T-cell (primary cell): ENCODE measurements around the gene LHPP. TPM values are rescaled to one million over a fixed set of nuclear protein-coding genes. Genes with fewer than 3 reads are reported as not detected.

Experiments
- ATAC-seq, 4 experiments: fragments of 200-7000 bp in 3 of 4; fragments of 150-1000 bp in 1 of 4; cut with Tn5 transposase; replicated peaks in 1 of 4; 1 replicate in 3 of 4; 2 replicates in 1 of 4; pipeline ENCODE4 v1.10.0; 2021; ENCODE audit warnings: moderate library complexity in 3 of 4, mild to moderate bottlenecking in 2 of 4, moderate number of reproducible peaks in 1 of 4
- CTCF ChIA-PET, 2 donors: fragments of 300-600 bp; sonication (Branson Sonifier 250); formaldehyde crosslinking; loops; one replicate each; lab custom pipeline; 2022; ENCODE audit warnings: antibody characterized with exemption in 2 of 2; lab: Charles Lee
- POLR2A ChIA-PET, 2 donors: fragments of 300-600 bp; sonication (Branson Sonifier 250); formaldehyde crosslinking; loops; one replicate each; lab custom pipeline; 2022; ENCODE audit warnings: antibody characterized with exemption in 2 of 2; lab: Charles Lee
- DNase-seq, 35 experiments: peaks; one replicate each; pipeline versions ENCODE4 v3.0.0 to v3.0.0-alpha.2; 2013 to 2023
- H3K27ac ChIP-seq: one replicate; pipeline ENCODE4 v1.5.1; 2013; ENCODE audit warnings: low read length
- H3K27me3 ChIP-seq, 2 experiments: replicated peaks in 1 of 2; 1 replicate in 1 of 2; 2 replicates in 1 of 2; pipeline versions ENCODE4 v1.6.1 to v1.7.0; 2013; ENCODE audit warnings: low read length in 1 of 2, mixed read lengths in 1 of 2; ENCODE audit not compliant: control insufficient read depth in 2 of 2, insufficient read depth in 2 of 2; ENCODE audit errors: extremely low read depth in 1 of 2
- H3K36me3 ChIP-seq, 2 donors: 1 replicate in 1 of 2; 2 replicates in 1 of 2; pipeline versions ENCODE4 v1.6.1 to v1.7.0; 2013; ENCODE audit warnings: low read length in 1 of 2; ENCODE audit not compliant: control insufficient read depth in 2 of 2, insufficient read depth in 1 of 2; ENCODE audit errors: extremely low read depth in 1 of 2
- H3K4me1 ChIP-seq, 2 experiments: 1 replicate in 1 of 2; 2 replicates in 1 of 2; pipeline versions ENCODE4 v1.6.1 to v1.7.0; 2013; ENCODE audit warnings: low read length in 2 of 2, mixed read lengths in 1 of 2; ENCODE audit not compliant: insufficient read depth in 2 of 2, control insufficient read depth in 1 of 2; ENCODE audit errors: extremely low read depth in 1 of 2
- H3K4me3 ChIP-seq, 2 donors: 1 replicate in 1 of 2; 2 replicates in 1 of 2; pipeline versions ENCODE4 v1.5.1 to v1.7.0; 2013; ENCODE audit warnings: mild to moderate bottlenecking in 2 of 2, low read length in 1 of 2, moderate library complexity in 1 of 2; ENCODE audit not compliant: control insufficient read depth in 1 of 2; ENCODE audit errors: extremely low read depth in 1 of 2
- H3K9me3 ChIP-seq: 2 replicates; pipeline ENCODE4 v1.7.0; 2013
- H3K27ac Mint-ChIP-seq, 2 donors: one replicate each; pipeline ENCODE4 v1.8.0; 2020 to 2021; ENCODE audit warnings: mild to moderate bottlenecking in 2 of 2, mixed read lengths in 2 of 2
- H3K27me3 Mint-ChIP-seq, 2 donors: one replicate each; pipeline ENCODE4 v1.8.0; 2021 to 2022; ENCODE audit warnings: mixed read lengths in 2 of 2
- H3K36me3 Mint-ChIP-seq: one replicate; pipeline ENCODE4 v1.8.0; 2021; ENCODE audit warnings: mixed read lengths
- H3K4me1 Mint-ChIP-seq, 3 donors: one replicate each; pipeline ENCODE4 v1.8.0; 2020 to 2022; ENCODE audit warnings: mixed read lengths in 3 of 3, mild to moderate bottlenecking in 1 of 3
- H3K4me3 Mint-ChIP-seq, 3 donors: one replicate each; pipeline ENCODE4 v1.8.0; 2020 to 2022; ENCODE audit warnings: mild to moderate bottlenecking in 3 of 3, mixed read lengths in 3 of 3, moderate library complexity in 3 of 3
- H3K9me3 Mint-ChIP-seq, 3 donors: one replicate each; pipeline ENCODE4 v1.8.0; 2020 to 2022; ENCODE audit warnings: mixed read lengths in 3 of 3
- WGBS: methylation state at CpG from one replicate; pipeline ENCODE4 v1.1.5; 2013; ENCODE audit warnings: missing lambda C conversion rate; ENCODE audit not compliant: insufficient coverage; 5-methylcytosine and 5-hydroxymethylcytosine counted together
- total RNA-seq, 35 experiments: library from RNA in 6 of 35; stranded (reverse) in 6 of 35; fragments of 120-200 nt in 1 of 35; gene quantifications; one replicate each; pipeline versions ENCODE4 v1.2.1 to v1.2.4 and lab custom pipeline; 2013 to 2026

The LHPP gene
- total RNA-seq, 5 donors from 2014 or later (not counting 1 experiment from before 2014, with no cell fraction given): 13.2 to 27.4 (median 22.3) TPM

GRCh38 chr10:124649214-124649613, 187.6 kb downstream of the LHPP start:
- H3K36me3 Mint-ChIP-seq: peaks cover 3% of the 10 kb centered on the region
- ATAC-seq: no peak
- Histone ChIP-seq H3K4me3 (no peak overlapping the region), H3K27me3 (no peaks in the 10 kb centered on the region), H3K36me3 (peaks cover 0 to 7% of the 10 kb centered on the region in 2 donors), H3K27ac (peak overlapping the region; percentile 92), H3K4me1 (peaks cover 53 to 100% of the 10 kb centered on the region in 2 experiments), H3K9me3 (no peaks in the 10 kb centered on the region)
- H3K27ac Mint-ChIP-seq: peak overlapping the region; percentile 98 to 99
- no peaks in the 10 kb centered on the region for H3K27me3 Mint-ChIP-seq
- peak overlapping the region in 2 of 3 donors; percentile 69 to 79 for H3K4me3 Mint-ChIP-seq
- ChIA-PET CTCF (interaction anchor here (0.5 to 4.4 kb wide), 9 partner anchors 9 to 232 kb away, joined by 3 to 56 read pairs (median 3); no protein-coding TSS in a partner anchor), POLR2A (interaction anchor here (0.5 to 1.4 kb wide), 2 partner anchors 8 to 148 kb away, joined by 4 to 5 read pairs; no protein-coding TSS in a partner anchor)
- H3K9me3 Mint-ChIP-seq: no peaks in the 10 kb centered on the region
- H3K4me1 Mint-ChIP-seq: peaks cover 91 to 99% (median 96%) of the 10 kb centered on the region in 3 donors
- WGBS: 67% methylated on average over 4 of the region's 5 CpGs
- DNase-seq: no peak

DNA sequence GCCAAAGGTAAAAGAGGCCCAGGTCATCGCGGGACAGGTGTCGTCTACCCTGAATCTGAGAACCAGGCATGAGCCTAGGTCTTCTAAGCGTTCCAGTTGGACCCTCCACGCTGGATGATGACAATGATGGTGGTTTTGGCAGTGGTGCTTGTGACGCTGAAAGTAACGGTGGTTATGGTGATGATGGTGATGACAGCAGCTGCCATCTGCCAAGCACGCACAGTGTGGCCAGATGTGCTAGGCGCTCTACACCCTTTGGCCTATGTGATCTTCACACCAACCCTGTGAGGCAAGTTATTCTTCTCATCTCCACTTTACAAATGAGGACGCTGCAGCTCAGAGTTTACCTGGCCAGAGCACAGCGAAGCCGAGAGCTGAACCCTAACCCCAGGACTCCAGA, 188.6 kb downstream of the LHPP start:
- CTCF ChIA-PET: interaction anchor here in 1 of 2 donors (0.7 to 4.4 kb wide), 5 partner anchors 9 to 91 kb away, joined by 3 to 56 read pairs (median 5); no protein-coding TSS in a partner anchor

DNA sequence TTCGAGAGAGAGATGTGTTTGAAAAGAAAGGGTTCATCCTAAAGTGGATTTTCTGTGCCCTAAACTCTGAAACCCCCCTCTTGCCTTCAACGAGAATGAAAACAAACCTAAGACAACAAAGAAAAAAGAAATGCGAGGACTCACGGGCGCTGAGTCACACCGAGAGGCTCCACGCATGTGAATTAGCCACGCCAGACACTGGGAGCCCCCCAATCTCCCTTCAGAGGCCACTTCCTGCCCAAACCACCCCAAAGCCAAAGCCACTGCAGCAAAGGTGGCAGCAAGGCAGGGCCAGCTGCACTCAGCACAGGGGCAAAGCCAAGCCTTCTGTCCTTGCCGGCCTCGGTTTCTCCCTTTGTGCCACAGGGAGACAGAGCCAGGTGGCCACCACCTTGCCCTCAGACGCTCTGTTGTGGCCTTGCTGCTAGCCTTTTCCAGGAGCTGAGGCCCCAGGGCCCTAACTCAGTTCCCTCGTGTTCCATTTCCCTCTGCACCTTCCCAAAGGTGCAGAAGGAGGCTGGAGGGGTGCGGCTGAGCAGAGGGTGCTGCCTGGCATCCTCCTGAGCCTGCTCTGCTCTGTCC, 189.3 kb downstream of the LHPP start:
- H3K27me3 Mint-ChIP-seq: no peaks in the 10 kb centered on the region
- H3K9me3 Mint-ChIP-seq: no peaks in the 10 kb centered on the region
- ATAC-seq (peak; percentile 62 to 72 (median 64)), DNase-seq (peak in 34 of 35 experiments; percentile 50 to 83 (median 69))
- Histone ChIP-seq H3K36me3 (peaks cover 0 to 7% of the 10 kb centered on the region in 2 donors), H3K27ac (peak overlapping the region; percentile 92), H3K4me3 (peak overlapping the region; percentile 19 to 25), H3K27me3 (no peaks in the 10 kb centered on the region), H3K4me1 (peaks cover 62 to 100% of the 10 kb centered on the region in 2 experiments), H3K9me3 (no peaks in the 10 kb centered on the region)
- peaks cover 7% of the 10 kb centered on the region for H3K36me3 Mint-ChIP-seq
- H3K4me1 Mint-ChIP-seq: peaks cover 90 to 99% (median 96%) of the 10 kb centered on the region in 3 donors
- peak overlapping the region; percentile 98 to 99 for H3K27ac Mint-ChIP-seq
- H3K4me3 Mint-ChIP-seq: peak overlapping the region; percentile 54 to 79 (median 69)
- 4% methylated on average over 9 of the region's 13 CpGs for WGBS
- POLR2A ChIA-PET: no interaction called here
- CTCF ChIA-PET: interaction anchor here in 1 of 2 donors (1.2 to 4.4 kb wide), 4 partner anchors 8 to 90 kb away, joined by 4 to 56 read pairs (median 5); no protein-coding TSS in a partner anchor

More for the DNA sequence above, 188.6 kb downstream of the LHPP start:
- H3K9me3 ChIP-seq: no peaks in the 10 kb centered on the region
- Mint-ChIP-seq H3K9me3 (no peaks in the 10 kb centered on the region), H3K36me3 (peaks cover 3% of the 10 kb centered on the region), H3K27ac (peak overlapping the region; percentile 98 to 99), H3K4me1 (peaks cover 90 to 99% (median 96%) of the 10 kb centered on the region in 3 donors), H3K27me3 (no peaks in the 10 kb centered on the region), H3K4me3 (peak overlapping the region; percentile 54 to 79 (median 69))
- peaks cover 0 to 7% of the 10 kb centered on the region in 2 donors for H3K36me3 ChIP-seq
- no peak overlapping the region for H3K4me3 ChIP-seq
- peaks cover 61 to 100% of the 10 kb centered on the region in 2 experiments for H3K4me1 ChIP-seq
- H3K27ac ChIP-seq: peak overlapping the region; percentile 92
- 59% methylated on average over 5 of the region's 12 CpGs for WGBS
- ATAC-seq (peak in 1 of 4 experiments; percentile 29), DNase-seq (peak in 25 of 35 experiments; percentile 26 to 77 (median 45))
- no peaks in the 10 kb centered on the region for H3K27me3 ChIP-seq
- POLR2A ChIA-PET: interaction anchor here in 1 of 2 donors (0.7 to 1.0 kb wide), 2 partner anchors 91 to 92 kb away, joined by 3 read pairs; no protein-coding TSS in a partner anchor

DNA sequence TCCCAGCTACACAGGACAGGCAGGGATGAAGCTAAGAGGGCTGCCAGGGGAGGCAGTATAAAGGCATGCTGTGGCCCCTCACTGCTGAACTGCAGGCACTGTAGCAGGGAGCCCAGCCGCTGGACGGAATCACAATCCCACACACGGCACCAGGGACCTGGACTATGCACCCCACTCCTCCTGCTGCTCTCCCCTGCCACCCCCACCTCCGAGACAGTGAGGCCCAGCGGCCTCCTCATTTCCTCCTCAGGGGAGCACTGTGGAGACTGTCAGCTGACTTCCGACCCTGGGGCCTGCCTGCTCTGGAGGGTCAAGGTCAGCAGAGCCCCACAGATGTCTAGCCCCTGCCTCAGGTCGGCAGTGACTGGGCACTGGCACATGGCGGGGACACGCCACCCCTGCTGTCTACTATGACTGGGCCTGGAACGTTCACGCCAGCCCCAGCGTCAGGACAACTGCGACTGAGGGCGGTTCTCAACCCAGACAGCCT, 189.8 kb downstream of the LHPP start:
- Mint-ChIP-seq H3K4me1 (peaks cover 90 to 99% (median 95%) of the 10 kb centered on the region in 3 donors), H3K27me3 (no peaks in the 10 kb centered on the region), H3K9me3 (no peaks in the 10 kb centered on the region), H3K4me3 (peak overlapping the region in 1 of 3 donors; percentile 79), H3K36me3 (peaks cover 9% of the 10 kb centered on the region), H3K27ac (peak overlapping the region; percentile 98 to 99)
- H3K27ac ChIP-seq: peak overlapping the region; percentile 92
- no peaks in the 10 kb centered on the region for H3K27me3 ChIP-seq
- no peaks in the 10 kb centered on the region for H3K9me3 ChIP-seq
- ATAC-seq: peak in 3 of 4 experiments; percentile 11 to 15 (median 14)
- peaks cover 0 to 10% of the 10 kb centered on the region in 2 donors for H3K36me3 ChIP-seq
- peaks cover 59 to 100% of the 10 kb centered on the region in 2 experiments for H3K4me1 ChIP-seq
- peak in 1 of 35 experiments; percentile 18 for DNase-seq
- ChIA-PET POLR2A (no interaction called here), CTCF (interaction anchor here in 1 of 2 donors (1.6 kb wide), 1 partner anchor 67 kb away, joined by 4 read pairs; no protein-coding TSS in a partner anchor)
- peak overlapping the region in 1 of 2 donors; percentile 25 for H3K4me3 ChIP-seq
- 41% methylated on average over 14 of the region's 14 CpGs for WGBS

GRCh38 chr10:124652200-124652599, 190.6 kb downstream of the LHPP start:
- Histone ChIP-seq H3K4me1 (peaks cover 54 to 96% of the 10 kb centered on the region in 2 experiments), H3K4me3 (no peak overlapping the region), H3K9me3 (no peaks in the 10 kb centered on the region), H3K27ac (peak overlapping the region; percentile 92), H3K27me3 (no peaks in the 10 kb centered on the region), H3K36me3 (peaks cover 0 to 11% of the 10 kb centered on the region in 2 donors)
- ChIA-PET POLR2A (no interaction called here), CTCF (no interaction called here)
- ATAC-seq: no peak
- H3K4me1 Mint-ChIP-seq: peaks cover 85 to 96% (median 91%) of the 10 kb centered on the region in 3 donors
- WGBS: 85% methylated on average over 4 of the region's 5 CpGs
- H3K27ac Mint-ChIP-seq: peak overlapping the region; percentile 98 to 99
- no peaks in the 10 kb centered on the region for H3K27me3 Mint-ChIP-seq
- H3K36me3 Mint-ChIP-seq: peaks cover 11% of the 10 kb centered on the region
- no peaks in the 10 kb centered on the region for H3K9me3 Mint-ChIP-seq
- H3K4me3 Mint-ChIP-seq: peak overlapping the region in 1 of 3 donors; percentile 79
- no peak for DNase-seq

- ChIA-PET CTCF (interaction anchor here in 1 of 2 donors (0.6 kb wide), 1 partner anchor 36 kb away, joined by 3 read pairs; no protein-coding TSS in a partner anchor), POLR2A (interaction anchor here in 1 of 2 donors (0.6 kb wide), 1 partner anchor 88 kb away, joined by 3 read pairs; no protein-coding TSS in a partner anchor)
- no peaks in the 10 kb centered on the region for H3K27me3 ChIP-seq
- peaks cover 51 to 95% of the 10 kb centered on the region in 2 experiments for H3K4me1 ChIP-seq
- peak overlapping the region; percentile 92 for H3K27ac ChIP-seq
- ATAC-seq (no peak), DNase-seq (no peak)
- Mint-ChIP-seq H3K27ac (peak overlapping the region; percentile 98 to 99), H3K4me3 (no peak overlapping the region), H3K36me3 (peaks cover 11% of the 10 kb centered on the region), H3K9me3 (no peaks in the 10 kb centered on the region), H3K4me1 (peaks cover 85 to 96% (median 91%) of the 10 kb centered on the region in 3 donors), H3K27me3 (no peaks in the 10 kb centered on the region)
- peaks cover 0 to 11% of the 10 kb centered on the region in 2 donors for H3K36me3 ChIP-seq
- no peak overlapping the region for H3K4me3 ChIP-seq
- 89% methylated on average over 3 of the region's 8 CpGs for WGBS
- no peaks in the 10 kb centered on the region for H3K9me3 ChIP-seq
Observed at GRCh38 chr10:124652701-124653100, 191.1 kb downstream of the LHPP start.
